GM18505 (cell line): ENCODE results near the gene LRRC8C.

ENCODE experiments used
- ATAC-seq: cut with Tn5 transposase; IDR thresholded peaks from one replicate; pipeline ENCODE4 v1.9.1; 2021; ENCODE audit not compliant: unreplicated experiment
- POLR2A ChIP-seq: IDR thresholded peaks from 4 replicates; pipeline ENCODE4 v1.6.1; 2011; ENCODE audit warnings: borderline replicate concordance; ENCODE audit not compliant: insufficient read depth, insufficient read length; ENCODE audit errors: extremely low read depth

LRRC8C gene

DNA sequence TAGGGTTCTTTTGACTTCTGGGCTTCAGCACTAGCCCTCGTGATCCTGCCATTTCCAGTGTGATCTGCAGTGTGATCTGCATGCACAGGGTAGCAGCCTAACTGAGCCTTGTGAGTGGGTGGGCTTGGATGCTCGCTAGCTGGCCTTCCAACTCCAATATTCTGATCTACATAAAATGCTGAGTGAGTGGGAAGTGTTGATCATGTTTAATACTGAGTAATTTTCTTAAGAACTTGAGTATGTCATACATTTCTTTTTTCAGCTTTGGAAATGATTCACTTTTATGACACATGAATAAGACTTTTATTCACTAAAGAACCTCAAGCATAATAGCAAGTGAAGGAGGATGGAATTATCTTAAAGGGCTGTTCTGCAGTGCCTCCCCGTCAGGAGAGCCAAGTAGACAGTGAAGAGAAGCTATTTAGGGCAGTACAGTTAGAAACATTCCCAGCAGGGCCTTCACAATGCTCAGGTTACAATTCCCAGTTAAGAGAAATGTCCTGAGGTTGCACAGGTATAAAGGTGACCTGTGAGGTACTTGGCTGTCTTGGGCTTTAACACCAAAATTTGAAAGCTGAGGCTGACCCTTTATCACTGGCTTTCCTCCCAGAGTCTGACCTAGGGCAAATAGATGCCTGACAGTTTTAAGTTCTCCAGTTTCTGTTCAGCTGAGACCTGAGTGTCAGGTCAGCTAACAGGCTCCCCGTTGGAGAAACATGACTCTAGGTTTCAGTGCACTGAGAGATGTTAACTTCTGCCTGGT, 29.1 kb upstream of the LRRC8C start:
- no peak for ATAC-seq
- TF ChIP-seq POLR2A, result no peak

DNA sequence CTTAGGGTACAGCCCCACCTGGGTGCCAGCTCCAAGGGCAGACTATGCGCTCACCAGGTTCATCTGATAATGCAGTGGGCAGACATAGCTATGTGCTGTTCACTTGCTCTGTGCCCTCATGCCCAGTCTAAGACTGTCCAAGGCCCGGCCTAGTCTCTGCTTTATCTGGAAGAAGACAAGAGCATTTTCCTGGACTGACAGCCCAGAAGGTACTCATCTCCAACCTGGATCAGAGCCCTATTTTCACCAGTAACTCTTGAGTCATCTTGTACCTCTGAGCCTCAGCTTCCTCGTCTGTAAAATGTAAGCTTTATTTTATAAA, 28.5 kb upstream of the LRRC8C start:
- ATAC-seq, result no peak
- no peak for TF ChIP-seq POLR2A

DNA sequence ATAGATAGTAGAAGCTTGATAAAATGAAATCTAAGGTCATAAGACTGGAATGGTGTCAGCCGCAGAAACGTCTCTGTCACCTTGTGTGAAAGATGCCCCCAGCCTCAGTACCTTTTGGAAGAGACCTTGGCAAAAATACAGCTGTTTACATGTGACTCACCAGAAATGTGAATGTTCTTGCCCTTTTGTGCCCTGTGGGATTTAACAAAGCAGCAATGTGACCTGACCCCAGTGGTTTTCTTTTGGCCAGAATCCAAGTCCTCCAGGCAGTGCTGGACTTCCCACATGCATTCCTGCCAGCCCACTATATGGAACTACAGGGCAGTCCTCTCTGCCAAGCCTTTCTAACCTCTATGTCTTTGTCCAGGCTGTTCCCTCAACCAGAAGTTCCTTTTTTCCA, 27.2 kb upstream of the LRRC8C start:
- ATAC-seq, result no peak

DNA sequence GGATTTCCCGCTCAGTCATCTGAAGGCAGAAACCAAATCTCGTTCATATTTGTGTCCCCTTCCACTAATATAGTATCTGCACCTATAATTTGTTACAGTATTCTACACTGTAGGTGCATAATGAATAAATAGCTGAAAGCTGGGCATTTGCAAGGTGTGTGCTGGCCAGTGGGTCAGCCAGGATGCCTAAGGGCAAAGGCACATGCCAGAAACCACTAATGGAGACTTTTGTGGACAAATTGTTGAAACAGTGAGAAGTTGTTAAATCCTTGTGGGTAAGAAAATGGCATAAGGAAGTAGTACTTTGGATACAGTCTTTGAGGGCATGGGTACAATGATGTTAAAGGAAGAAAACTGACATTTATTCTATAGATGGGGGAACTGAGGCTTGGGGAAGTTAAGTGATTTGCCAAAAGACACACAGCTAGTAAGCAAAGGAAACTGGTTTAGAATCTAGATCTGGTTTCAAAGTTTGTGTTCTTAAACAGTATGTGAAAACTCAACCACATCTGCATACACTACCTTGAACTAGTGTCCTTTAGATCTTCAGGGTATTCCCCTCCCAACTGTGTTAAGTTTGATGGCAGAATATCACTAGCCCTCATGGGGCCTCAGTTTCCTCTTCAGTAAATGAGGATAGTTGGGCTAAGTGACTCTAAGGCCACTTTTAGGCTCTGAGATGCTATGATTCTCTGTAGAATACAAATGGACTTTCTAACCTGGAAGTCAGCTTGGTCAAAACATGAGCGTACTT, 26.5 kb upstream of the LRRC8C start:
- ATAC-seq, result no peak
- no peak for TF ChIP-seq POLR2A

More for the DNA sequence above, 27.2 kb upstream of the LRRC8C start:
- no peak for TF ChIP-seq POLR2A

DNA sequence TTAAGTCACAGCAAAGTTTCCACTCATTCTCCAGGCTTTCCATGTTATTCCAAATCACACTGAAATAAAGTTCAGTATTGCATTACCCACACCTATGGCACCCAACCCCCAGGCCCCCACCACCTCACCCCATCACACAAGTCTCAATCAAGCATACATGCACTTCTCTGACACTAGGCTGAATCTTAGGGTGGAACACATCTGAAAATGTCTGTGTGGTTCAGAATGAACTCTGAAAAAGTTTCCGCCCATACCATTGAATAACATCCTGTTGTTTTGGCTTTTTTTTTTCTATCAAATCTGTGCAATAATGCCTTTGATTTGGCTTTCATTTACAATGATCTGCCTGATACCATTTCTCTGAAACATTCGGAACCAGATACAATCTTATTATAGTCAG, 25.8 kb upstream of the LRRC8C start:
- no peak for ATAC-seq
- no peak for TF ChIP-seq POLR2A

DNA sequence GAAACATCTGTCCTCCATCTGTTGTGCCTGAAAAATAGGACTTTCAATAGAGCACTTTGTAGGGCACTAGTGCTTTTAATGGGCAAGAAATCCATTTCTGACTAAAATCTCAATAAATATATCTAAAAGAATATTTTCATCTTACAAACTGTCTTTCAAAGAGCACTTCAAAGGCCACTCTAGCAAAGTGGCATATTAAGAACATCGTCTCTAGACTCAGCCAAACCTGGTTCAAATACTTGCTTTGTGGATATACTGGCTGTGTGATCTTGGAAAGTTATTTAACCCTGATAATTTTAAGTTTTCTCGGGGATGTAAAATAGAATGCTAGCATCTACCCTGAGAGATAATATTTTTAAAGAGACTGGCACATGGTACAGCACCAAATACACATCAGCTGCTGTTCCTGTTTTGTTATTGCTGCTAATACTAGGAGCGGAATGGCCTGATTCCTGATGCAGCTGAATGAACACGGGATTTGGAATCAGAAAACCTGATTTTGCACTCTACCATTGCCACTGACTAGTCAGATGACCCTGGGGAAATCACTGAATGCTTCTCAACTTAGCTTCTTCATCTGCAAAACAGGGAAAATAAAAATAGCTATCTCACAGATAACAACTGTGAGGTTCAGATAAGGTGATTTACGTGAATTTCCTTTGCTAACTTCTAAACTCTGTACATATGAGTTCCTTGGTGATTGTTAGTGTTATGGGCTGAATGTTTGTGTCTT, 25.2 kb upstream of the LRRC8C start:
- TF ChIP-seq POLR2A, result no peak
- no peak for ATAC-seq

DNA sequence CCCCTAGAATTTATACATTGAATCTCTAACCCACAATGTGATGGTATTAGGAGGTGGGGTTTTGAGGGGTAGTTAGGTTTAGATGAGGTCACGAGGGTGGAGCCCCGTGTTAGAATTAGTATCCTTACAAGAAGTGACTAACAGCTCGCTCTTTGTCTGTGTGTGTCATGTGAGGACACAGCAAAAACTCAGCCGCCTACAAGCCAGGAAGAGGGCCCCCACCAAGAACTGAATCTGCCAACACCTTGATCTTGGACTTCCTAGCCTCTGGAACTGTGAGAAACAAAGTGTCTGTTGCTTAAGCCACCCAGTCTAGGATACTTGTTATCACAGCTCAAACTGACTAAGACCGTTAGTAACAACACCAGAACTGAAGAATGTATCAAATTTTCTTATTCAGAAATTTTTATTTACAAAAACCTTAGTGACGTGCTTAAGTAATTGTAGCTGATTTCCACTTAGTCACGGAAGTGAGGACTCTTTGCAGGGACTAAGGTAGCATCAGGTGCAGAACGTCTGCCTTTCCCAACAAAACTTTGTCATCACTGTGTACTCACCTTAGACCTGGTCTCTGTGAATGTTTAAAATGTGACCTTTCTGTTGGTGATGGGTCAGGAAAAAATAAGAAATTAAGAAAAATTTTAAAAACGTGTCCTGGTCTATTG, 24.5 kb upstream of the LRRC8C start:
- ATAC-seq, result no peak
- no peak for TF ChIP-seq POLR2A

DNA sequence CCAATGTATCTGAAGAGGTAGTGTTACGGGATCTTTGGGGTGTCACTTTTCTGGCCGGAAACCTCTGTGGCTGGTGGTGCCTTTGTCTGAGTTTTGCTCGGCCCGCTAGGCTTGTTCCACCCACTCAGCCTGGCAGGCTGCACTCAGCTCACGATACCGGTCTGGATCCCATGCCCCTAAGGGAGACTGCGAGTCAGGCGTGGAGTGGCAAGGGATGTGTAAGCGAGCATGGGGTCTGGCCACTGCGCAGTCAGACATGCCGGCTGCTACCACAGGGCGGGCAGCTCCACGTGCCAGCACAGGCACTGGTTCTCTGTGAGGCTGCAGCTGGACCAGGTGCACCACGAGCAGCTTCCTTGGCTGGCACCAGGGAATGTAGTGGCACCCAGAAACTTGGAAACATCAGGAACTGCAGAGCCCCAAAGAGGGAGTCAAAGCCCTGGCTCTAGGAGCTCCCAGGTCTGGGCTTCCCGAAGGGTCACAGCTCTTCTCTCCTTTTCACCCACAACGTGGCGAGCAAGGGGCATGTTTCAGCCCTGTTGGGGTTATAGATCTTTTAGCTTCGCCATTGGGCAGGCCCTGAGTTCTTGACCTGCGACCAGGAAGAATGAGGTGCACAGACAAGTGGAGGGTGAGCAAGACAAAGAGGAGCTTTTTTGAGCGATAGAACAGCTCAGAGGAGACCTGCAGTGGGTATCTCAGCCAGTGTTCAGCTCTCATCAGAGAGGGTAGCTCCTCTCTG, 23.8 kb upstream of the LRRC8C start:
- no peak for TF ChIP-seq POLR2A
- no peak for ATAC-seq

DNA sequence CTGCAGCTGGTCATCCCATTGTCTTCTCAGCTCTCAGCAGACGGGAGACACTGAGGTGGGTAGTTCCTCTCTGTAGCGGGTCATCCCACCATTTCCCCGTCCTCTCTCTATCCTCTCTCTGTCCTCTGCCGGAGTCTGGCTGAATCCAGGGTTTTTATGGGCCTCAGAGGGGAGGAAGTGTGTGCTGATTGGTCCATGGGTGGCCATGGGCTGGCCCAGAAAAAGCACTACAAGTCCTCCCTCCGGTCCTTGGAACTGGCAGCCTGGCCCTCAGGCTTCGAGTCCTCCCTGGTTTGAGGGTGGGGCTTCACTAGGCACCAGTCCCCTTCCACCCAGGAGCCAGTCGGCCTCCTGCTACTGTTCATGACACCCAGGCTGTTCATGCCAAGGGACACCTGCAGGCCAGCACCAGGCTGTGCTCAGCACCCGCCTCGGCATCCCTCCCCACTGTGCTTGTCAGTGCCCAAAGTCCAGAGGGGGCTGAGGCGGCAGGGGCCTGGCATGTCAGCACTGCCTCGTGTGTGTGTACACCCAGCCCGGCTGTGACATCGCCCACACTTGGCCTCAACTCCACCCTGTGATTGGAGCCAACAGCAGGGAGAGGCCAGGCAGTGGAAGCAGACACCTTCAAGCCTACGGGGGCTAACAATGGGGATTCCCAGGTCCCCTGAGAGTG, 23.0 kb upstream of the LRRC8C start:
- ATAC-seq, result no peak
- no peak for TF ChIP-seq POLR2A

DNA sequence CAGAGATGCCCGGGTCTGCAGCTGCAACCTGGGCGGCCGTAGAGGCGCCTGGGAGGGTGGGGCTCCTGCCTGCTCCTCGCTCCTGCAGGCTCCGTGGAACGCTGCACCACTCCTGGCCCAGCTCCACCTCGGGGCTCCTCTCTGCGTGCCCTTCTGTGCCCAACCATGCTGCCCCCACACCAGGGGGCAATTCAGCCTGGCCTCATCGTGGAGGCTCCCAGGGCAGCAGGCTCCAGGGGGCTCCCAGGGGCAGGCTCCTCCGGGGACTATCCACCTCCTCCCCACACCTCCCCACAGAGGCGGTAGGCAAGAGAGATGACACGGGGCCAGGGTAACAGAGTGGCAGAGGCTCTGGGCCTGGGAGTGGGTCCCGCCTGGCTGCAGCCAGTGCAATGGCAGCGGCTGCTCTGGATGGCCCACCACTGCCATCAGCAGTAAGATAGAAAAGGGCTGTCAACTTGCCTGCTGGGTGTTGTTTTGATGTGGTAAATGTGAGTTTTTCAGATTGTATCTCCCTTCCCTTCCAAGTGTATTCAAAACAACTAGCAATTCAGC, 22.4 kb upstream of the LRRC8C start:
- no peak for ATAC-seq
- TF ChIP-seq POLR2A, result no peak

DNA sequence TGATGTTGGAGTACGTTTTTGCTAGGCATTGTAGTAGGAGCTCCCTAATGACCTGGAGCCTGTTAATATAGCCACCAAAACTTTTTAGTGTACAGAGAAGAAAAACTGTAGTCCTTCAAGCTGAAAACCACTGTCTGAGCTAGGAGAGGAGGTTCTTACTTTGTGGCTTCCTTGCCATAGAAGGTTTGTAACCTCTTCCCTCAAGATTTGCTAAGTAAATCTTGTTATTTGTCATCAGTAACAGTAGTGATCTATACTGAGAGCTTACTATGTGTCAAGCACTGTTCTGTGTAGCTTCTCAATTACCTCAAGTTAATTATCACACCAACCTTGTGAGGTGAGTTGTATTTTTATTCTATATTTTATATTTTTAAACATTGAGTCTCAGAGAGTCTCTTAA, 21.2 kb upstream of the LRRC8C start:
- no peak for TF ChIP-seq POLR2A
- ATAC-seq, result peak; percentile 95

DNA sequence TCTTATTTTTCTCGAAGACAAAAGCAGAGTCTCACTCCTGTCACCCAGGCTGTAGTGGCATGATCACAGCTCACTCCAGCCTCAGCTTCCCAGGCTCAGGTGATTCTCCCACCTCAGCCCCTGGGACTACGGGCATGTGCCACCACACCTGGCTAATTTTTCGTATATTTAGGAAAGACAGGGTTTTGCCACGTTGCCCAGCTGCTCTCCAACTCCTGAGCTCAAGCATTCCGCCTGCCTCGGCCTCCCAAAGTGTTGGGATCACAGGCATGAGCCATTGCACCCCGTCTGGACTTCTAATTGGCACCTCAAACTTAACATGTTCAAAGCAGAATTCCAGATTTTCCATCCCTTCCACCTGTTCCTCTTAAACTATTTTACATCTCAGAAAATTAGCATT, 19.0 kb upstream of the LRRC8C start:
- ATAC-seq, result no peak
- TF ChIP-seq POLR2A, result no peak
